ENCODE data around the gene FITM1.

DNA sequence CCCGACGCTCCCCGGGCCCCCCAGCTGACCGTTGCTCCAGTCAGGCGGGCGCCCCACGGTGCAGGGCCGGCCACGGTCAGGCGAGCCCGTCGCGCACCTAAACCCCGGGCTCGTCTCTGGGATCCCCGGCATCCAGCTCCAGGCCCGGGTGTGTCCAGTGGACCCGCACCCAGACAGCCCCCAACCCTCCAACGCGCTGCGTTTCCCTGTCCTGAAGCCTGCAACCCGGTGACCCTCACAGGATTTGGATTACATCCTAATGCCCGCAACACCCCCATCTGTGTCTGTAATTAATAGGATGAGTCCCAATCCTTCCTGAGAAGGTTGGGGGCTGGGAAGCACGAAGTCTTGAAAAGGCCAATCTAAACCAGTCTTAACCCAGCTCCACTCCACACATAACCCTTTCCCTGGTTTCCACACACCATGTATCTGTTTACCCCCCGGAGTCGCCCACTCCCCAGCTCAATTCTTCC is 48.7 kb upstream of the FITM1 start:
- no peak for TF ChIP-seq EZH2 (IDR thresholded peaks at IDR 0.05; ENCODE audit: borderline replicate concordance, low read length)
- TF ChIP-seq, protein P1, sequence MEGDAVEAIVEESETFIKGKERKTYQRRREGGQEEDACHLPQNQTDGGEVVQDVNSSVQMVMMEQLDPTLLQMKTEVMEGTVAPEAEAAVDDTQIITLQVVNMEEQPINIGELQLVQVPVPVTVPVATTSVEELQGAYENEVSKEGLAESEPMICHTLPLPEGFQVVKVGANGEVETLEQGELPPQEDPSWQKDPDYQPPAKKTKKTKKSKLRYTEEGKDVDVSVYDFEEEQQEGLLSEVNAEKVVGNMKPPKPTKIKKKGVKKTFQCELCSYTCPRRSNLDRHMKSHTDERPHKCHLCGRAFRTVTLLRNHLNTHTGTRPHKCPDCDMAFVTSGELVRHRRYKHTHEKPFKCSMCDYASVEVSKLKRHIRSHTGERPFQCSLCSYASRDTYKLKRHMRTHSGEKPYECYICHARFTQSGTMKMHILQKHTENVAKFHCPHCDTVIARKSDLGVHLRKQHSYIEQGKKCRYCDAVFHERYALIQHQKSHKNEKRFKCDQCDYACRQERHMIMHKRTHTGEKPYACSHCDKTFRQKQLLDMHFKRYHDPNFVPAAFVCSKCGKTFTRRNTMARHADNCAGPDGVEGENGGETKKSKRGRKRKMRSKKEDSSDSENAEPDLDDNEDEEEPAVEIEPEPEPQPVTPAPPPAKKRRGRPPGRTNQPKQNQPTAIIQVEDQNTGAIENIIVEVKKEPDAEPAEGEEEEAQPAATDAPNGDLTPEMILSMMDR (IDR thresholded peaks at IDR 0.05; ENCODE audit: low read length) = no peak
